ENCODE results near the gene EPHB6.

- TF ChIP-seq CTCF (IDR thresholded peaks at IDR 0.05) = no peak
- TF ChIP-seq POLR2AphosphoS5 (IDR thresholded peaks at IDR 0.05) = no peak
These were observed 61.6 kb downstream of the EPHB6 start for GRCh38 chr7:142916508-142916907.

All from breast epithelium (tissue), 3 donors.